ENCODE results near the gene KCNIP1. TPM values are rescaled to one million over a fixed set of nuclear protein-coding genes. Genes with fewer than 3 reads are reported as not detected.

The KCNIP1 gene
- total RNA-seq, 1 donor from 2014 or later: 12.6 TPM

- Mint-ChIP-seq H3K36me3 (ENCODE audit: unreplicated experiment) (peaks cover 3% of the 10 kb centered on the region), H3K9me3 (ENCODE audit: unreplicated experiment) (peaks cover 6% of the 10 kb centered on the region), H3K27ac (ENCODE audit: unreplicated experiment) (no peak overlapping the region), H3K27me3 (ENCODE audit: unreplicated experiment) (peaks cover 2% of the 10 kb centered on the region), H3K4me1 (ENCODE audit: unreplicated experiment) (peaks cover 22% of the 10 kb centered on the region), H3K4me3 (ENCODE audit: unreplicated experiment) (no peak overlapping the region)
- TF ChIP-seq CTCF (IDR thresholded peaks at IDR 0.05): no peak
- DNase-seq (ENCODE audit: extremely low spot score, unreplicated experiment): no peak
These were observed 79.0 kb downstream of the KCNIP1 start for GRCh38 chr5:170582644-170583330.

- no peak for DNase-seq (ENCODE audit: extremely low spot score, unreplicated experiment)
- Mint-ChIP-seq H3K27me3 (ENCODE audit: unreplicated experiment) (no peaks in the 10 kb centered on the region), H3K36me3 (ENCODE audit: unreplicated experiment) (no peaks in the 10 kb centered on the region), H3K4me1 (ENCODE audit: unreplicated experiment) (peaks cover 22% of the 10 kb centered on the region), H3K27ac (ENCODE audit: unreplicated experiment) (peak overlapping the region; percentile 73), H3K4me3 (ENCODE audit: unreplicated experiment) (no peak overlapping the region), H3K9me3 (ENCODE audit: unreplicated experiment) (no peaks in the 10 kb centered on the region)
- TF ChIP-seq CTCF (IDR thresholded peaks at IDR 0.05): no peak
These were observed 80.2 kb downstream of the KCNIP1 start for GRCh38 chr5:170584003-170584402.

- Mint-ChIP-seq H3K27me3 (ENCODE audit: unreplicated experiment) (no peaks in the 10 kb centered on the region), H3K27ac (ENCODE audit: unreplicated experiment) (peak overlapping the region; percentile 73), H3K4me1 (ENCODE audit: unreplicated experiment) (peaks cover 22% of the 10 kb centered on the region), H3K4me3 (ENCODE audit: unreplicated experiment) (no peak overlapping the region), H3K36me3 (ENCODE audit: unreplicated experiment) (no peaks in the 10 kb centered on the region), H3K9me3 (ENCODE audit: unreplicated experiment) (no peaks in the 10 kb centered on the region)
- TF ChIP-seq CTCF (IDR thresholded peaks at IDR 0.05): no peak
- no peak for DNase-seq (ENCODE audit: extremely low spot score, unreplicated experiment)
These were observed 80.7 kb downstream of the KCNIP1 start for GRCh38 chr5:170584450-170585058.

- H3K36me3 Mint-ChIP-seq (ENCODE audit: unreplicated experiment): no peaks in the 10 kb centered on the region
- H3K27me3 Mint-ChIP-seq (ENCODE audit: unreplicated experiment): no peaks in the 10 kb centered on the region
- no peak overlapping the region for H3K4me3 Mint-ChIP-seq (ENCODE audit: unreplicated experiment)
- peak overlapping the region; percentile 73 for H3K27ac Mint-ChIP-seq (ENCODE audit: unreplicated experiment)
- no peak for TF ChIP-seq CTCF (IDR thresholded peaks at IDR 0.05)
- no peaks in the 10 kb centered on the region for H3K9me3 Mint-ChIP-seq (ENCODE audit: unreplicated experiment)
- no peak for DNase-seq (ENCODE audit: extremely low spot score, unreplicated experiment)
- H3K4me1 Mint-ChIP-seq (ENCODE audit: unreplicated experiment): peaks cover 22% of the 10 kb centered on the region
These were observed 81.6 kb downstream of the KCNIP1 start for GRCh38 chr5:170585273-170585948.

- Mint-ChIP-seq H3K9me3 (ENCODE audit: unreplicated experiment) (no peaks in the 10 kb centered on the region), H3K27ac (ENCODE audit: unreplicated experiment) (no peak overlapping the region), H3K4me3 (ENCODE audit: unreplicated experiment) (no peak overlapping the region), H3K4me1 (ENCODE audit: unreplicated experiment) (peaks cover 22% of the 10 kb centered on the region), H3K36me3 (ENCODE audit: unreplicated experiment) (no peaks in the 10 kb centered on the region), H3K27me3 (ENCODE audit: unreplicated experiment) (no peaks in the 10 kb centered on the region)
- DNase-seq (ENCODE audit: extremely low spot score, unreplicated experiment): no peak
- TF ChIP-seq CTCF (IDR thresholded peaks at IDR 0.05): no peak
These were observed 84.0 kb downstream of the KCNIP1 start for GRCh38 chr5:170587808-170588207.

All from osteocyte (in vitro differentiated cells).